HG03571 (cell line): ENCODE data around the gene C6orf89.

Experiments
- ATAC-seq: cut with Tn5 transposase; IDR thresholded peaks from one replicate; pipeline ENCODE4 v1.9.1; 2021; ENCODE audit not compliant: unreplicated experiment

The C6orf89 gene

DNA sequence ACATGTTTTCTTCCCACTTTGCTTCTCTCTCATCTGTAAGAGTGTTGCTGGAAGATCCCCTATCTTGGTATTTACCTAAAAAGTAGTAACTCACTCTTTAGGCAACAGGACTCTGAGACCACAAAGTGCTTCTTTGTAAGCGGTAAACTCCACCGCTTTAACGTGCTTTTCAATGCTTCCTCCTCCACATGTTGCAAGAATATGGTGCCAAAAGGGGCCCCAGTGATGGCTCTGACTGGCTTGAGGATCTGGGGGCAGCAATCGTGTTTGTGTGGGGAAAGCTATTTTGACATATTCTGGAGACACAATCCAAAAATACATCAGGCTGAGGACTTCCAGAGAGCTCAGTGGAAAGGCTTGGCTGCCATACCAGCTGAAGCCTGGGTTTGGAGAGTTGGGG lies 34.1 kb upstream of the C6orf89 start:
- ATAC-seq = no peak

DNA sequence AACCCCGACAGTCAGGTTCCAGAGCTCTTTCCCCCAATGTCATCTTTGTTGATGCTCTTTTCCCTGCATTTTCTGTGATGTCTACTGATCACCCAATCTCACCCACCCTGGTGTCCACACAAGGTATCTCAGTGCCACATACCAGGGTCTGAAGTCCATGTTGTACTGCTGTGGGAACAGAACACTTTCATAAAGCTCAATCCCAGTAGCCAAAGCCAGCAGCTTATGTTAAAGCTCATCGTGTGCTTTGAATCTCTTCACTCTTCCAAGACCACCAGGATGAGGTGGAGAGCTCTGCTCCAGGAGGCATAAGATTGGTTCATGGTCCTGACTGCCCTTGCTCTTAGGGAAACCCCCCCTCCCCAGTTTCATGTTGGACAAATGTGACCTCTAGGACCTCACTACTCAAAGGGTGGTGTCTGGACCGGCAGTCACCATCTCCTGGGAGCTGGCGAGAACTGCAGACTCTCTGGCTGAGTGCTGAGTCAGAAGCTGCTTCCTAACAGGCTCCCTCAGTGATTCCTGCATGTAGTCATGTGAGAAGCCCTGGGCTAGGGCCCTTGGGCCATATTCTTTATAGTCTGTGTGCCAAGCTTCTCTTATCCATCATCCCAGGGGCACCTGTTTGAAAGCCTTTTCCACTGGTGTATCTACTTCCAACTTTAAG lies 33.1 kb upstream of the C6orf89 start:
- ATAC-seq = no peak

DNA sequence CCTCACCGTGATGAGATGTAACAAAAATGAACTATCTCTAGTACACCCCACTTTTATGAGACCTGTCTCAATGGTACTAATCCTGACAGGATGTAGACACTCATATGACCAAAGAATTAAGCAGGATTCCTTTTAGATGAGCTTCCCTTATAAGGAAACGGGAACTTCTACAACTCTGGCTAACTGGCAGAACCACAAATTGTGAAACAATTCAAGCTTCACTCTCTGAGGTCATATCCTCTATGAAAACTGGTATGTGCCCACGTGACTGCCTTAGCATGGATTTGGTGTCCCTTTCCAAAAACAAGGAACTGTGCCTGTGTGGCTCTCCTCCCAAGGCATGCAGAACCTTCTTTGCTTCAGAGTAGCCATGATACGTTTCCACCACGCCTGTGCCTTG lies 32.4 kb upstream of the C6orf89 start:
- ATAC-seq = no peak

DNA sequence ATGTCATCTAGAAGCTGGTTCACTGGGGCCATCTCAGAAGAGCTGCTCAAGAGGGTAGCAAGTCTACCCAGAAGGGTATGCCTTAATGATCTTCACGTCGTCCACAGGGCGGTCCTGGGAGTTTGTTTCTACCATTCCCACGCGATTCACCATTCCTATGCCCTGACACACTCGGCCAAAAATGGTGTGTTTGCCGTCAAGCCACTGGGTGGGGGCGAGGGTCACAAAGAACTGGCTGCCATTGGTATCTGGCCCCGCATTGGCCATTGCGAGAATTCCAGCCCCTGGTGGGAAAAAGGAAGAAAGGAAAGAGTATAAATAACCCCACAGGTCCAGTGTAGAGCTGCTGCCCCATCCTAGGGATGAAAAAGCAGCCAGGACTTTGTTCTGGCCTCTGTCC lies 30.0 kb upstream of the C6orf89 start:
- ATAC-seq = no peak

DNA sequence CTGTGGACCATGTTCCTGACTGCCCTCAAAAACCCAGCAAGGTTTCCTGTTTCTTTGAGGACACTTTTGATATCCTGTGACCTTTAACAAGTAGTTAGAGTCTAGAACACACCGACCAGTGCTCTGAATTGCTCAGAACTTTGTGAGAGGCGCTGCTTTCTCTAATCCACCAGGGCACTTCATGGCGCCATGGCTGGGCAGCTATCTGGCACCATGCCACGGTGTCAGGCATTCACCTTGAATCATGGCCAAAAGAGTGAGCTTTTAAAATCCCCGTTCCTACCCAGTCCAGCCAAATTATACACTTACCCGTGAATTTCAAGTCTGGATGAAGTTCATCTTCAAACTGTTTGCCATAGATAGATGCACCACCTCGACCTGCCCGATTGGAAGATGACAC lies 29.5 kb upstream of the C6orf89 start:
- ATAC-seq = no peak

DNA sequence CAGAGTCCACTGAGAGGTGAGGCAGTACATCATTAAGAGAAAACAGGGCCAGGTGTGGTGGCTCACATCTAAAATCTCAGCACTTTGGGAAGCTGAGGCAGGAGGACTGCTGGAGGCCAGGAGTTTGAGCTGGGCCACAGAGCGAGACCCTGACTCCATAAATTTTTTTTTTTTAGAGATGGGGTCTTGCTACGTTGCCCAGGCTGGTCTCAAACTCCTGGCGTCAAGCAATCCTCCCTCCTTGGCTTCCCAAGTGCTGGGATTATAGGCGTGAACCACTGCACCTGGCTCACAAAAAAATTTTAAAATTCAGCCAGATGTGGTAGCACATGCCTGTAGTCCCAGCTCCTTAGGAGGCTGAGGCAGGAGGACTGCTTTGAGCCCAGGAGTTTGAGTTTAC lies 28.4 kb upstream of the C6orf89 start:
- no peak for ATAC-seq

DNA sequence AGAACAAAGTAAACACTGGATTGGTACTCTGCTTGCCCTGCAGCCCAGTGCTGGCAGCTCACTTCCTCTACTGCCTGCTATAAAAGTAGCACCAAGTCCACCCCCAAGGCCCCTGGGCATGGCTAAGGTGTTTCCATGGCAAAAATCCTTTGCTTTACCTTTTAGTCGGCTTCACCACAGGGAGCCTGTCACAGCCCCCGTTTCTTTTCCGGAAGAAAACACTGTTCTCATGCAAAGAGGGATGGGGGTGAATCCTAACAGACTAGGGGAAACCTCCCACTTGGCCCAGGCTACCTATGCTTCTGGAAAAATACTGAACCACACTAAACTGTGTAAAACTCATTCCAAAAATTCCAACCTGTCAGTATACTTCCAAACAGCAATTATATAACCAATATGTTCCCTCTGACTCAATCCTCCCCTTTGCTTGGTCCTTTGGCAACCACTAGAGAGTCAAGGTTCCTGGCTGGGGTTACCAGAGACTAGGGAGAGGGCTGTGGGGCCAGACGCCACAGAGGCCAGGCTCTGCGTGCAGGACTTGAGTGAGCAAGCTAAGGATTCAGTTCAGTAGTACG lies 27.3 kb upstream of the C6orf89 start:
- ATAC-seq = no peak

DNA sequence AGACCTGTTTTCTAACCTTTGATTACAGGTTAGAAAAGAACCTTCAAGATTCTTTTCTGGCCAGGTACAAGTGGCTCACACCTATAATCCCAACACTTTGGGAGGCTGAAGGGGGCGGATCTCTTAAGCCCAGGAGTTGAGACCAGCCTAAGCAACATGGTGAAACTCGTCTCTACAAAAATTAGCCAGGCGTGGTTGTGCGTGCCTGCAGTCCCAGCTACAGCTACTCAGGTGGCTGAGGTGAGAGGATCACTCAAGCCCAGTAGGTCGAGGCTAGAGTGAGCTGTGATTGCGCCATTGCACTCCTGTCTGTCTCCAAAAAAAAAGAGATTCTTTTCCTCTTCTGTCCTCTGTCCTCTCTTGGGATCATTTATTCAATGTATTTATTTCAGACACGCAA lies 25.6 kb upstream of the C6orf89 start:
- no peak for ATAC-seq

DNA sequence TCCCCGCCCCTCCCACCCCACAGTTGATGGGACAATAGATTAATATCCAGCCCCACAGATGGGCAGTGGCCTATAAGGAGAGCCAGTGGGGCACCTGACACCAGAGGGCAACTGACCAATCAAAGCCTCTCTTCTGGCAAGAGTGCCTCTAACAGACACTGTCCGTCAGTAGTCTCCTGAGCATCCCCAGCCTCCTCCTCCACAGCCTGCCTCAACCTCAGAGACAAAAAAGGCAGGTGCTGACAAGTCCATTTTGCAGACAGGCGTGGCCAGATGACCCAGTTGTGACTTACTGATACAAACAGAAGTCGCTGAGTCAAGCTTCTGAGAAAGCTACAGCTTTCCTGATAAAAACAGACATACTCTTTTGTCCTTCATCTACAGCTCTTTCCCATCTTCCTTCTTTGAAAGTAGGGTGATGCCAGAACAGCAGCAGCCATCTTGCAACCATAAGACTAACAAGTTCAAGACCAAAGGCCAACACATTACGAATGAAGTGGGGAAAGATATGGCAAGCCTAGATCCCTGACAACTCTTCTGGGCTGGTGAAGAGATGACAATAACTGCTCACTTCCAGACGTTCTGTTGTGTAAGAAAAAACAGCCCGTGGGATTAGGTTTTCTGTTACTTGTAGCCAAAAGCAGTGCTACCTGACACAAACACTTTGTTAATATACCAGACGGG lies 23.4 kb upstream of the C6orf89 start:
- no peak for ATAC-seq

DNA sequence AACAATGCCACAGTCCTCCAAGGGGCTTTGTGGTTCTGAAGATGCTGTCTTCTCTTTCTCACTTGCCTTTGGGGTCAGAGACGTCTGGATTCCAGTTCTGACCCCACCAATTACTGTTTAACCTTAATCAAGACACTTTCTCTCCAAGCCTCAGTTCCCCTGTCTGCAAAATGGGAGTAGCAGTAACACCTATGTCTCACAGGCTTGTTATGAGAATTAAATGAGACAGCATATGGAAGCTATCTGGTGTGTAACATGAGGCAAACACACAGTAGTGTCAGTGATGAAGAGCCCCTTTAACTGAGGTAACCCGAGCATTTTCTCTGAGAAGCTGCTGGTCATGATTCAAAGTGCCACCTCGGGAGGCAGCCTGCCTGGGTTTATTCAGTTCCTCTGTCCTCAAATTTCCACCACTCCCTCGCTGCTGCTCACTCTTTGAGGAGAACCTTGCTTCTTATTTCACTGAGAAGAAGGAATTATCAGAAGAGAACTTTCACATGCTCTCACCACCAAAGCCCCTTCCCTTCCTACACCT lies 22.8 kb upstream of the C6orf89 start:
- no peak for ATAC-seq

DNA sequence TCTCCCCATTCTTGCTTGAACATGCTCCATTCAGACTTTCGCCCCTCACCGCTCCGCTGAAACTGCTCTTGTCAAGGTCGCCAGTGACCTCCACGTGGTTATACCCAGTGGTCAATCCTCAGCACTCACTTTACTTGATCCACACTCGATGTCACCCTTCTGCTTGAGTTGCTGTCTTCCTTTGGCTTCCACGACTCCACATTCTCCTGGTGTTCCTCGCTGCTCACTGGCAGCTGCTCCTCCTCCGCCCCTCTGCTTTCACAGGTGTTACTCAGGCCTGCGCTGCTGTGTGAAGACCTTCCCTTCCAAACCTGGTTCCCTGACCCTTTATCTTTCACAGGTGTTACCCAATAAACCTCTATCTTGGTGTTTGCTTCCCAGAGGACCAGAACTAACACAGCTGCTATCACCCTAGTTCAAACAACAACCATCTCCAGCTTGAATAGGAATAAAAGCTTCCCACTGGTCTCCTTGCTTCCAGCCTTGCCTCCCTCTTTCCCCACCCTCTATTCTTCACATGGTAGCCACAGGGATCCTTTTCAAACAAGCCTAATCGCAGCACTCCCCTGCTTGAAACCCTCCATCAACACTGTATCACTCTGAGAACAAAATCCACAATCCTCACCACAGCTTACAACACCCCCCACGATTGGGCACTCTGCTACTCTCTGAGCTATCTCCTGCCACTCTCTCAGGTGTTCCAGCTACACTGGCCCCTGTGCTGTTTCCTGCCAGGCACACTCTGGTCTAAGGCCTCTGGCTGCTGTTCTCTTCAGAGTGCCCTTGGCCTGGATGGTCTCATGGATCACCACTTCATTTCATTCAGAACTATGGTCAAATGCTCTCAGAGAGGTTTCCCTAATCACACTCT lies 21.8 kb upstream of the C6orf89 start:
- ATAC-seq = no peak

DNA sequence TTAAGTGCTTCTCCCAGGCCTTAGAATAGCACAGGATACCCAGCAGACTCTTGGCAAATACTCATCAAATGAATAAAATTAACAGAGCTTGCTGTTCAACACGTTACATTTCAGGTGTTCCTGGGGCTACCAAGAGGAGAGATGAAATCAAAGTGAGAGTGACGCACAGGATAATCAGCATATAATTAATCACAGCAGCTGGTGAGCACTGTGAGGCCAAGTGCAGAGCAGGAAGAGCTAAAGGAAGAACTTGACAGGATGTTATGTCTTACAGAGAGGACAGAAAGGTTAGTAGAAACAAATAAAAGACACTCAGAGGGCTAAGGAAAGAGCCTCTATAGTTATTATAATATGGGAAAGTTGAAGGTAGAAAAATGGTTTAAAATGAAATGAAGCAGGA lies 19.9 kb upstream of the C6orf89 start:
- ATAC-seq = no peak

DNA sequence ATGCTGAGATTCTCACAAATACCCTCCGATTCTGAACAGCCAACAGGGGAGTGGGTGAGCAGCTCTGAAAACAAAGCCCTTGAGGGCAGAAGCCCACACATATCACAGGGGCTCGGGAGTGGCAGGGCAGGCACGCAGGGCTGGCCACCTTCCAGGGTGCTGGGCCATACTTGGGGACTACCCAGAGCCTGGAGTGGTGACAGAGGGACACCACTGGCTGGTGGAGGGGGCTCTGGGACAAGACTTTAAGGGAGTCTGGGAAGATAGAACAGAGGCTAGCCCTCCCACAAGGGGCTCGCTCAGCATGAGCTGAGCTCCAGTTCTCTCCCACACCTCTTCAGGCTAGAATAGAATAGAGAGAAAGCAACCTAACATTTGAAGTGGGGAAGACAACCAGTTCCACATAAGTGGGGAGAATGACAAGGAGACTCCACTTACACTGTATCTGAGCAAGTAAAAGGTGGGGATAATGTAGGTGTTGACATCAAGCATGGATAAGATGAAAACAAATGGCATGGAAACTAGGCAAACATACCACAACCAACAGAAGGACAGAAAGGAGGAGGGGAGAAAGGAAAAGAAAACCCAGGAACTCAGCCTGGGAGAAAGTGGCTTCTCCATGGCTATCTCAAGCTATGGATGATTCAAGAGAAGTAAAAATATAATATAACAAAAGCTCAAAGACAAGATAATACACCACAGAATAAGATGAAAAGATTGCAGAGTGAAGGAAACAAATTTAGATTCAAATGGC lies 18.1 kb upstream of the C6orf89 start:
- no peak for ATAC-seq

DNA sequence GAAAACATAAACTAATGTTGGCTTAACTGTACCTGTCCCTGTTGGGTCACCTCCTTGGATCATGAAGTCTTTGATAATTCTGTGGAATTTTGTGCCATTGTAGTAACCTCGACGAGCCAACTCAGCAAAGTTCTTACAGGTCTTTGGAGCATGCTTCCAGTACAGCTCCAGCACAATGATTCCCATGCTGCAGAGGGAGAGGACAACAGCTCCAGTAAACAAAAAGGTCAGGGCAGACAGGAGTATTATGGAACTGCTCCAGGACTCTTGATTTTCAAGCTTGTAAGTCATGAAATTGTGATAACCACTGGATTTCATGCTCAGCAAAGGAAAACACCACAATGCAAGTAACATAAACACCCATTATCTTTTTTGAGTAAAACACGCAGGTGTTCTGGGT lies 14.1 kb upstream of the C6orf89 start:
- no peak for ATAC-seq

DNA sequence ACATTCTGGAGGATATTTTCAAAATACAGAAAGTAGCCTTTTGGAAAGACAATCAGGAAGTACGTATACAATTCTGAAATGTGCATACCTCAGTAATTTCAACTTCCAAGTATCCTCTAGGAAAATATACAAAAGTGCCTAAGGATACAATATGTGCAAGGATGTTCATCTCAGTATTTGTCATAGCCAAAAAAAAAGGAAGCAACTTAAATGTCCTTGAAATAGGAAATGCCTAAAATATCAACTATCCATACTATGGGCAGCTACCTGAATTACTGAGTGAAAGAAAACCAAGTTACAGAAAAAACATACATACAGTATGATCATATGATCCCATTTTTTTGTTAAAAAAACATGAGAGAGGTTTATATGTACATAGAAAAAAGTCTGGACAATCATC lies 12.6 kb upstream of the C6orf89 start:
- no peak for ATAC-seq

DNA sequence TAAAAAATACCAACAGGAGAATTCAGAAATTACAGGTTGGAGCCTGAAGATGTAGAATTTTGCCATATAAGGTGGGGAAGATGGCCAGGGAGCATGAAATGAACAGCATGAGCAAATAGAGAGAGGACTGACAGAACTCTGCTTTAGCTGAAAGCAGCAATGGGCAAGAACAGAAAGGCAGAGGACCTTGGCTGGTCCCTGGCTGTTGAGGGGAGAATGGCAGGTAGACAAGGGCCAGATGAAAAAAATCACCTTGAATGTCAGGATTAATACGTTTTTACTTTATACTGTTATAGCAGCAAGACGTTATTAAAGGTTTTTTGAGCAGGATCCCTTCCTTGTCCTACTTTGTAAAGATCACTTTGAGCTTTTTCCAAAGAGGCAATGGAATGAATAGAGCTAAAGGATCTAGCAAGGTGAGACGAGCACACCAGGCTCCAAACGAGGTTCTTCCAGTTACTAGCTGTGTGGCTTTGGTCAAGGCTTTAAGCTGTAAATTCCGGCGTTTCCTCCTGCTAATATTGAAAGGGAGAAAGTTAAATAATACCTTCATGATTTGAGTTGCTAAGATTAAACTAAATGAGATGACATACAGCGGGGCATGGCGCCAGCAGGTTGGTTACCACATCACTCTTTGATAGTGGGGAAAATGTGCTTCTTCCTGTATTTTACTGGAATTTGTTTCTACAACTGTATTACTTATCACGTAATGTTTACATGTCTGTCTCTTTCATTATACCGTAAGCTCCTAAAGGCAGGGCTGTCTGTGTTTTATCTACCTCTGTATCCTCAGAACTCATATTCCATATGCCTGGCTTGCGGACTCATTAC lies 11.9 kb upstream of the C6orf89 start:
- ATAC-seq = no peak

DNA sequence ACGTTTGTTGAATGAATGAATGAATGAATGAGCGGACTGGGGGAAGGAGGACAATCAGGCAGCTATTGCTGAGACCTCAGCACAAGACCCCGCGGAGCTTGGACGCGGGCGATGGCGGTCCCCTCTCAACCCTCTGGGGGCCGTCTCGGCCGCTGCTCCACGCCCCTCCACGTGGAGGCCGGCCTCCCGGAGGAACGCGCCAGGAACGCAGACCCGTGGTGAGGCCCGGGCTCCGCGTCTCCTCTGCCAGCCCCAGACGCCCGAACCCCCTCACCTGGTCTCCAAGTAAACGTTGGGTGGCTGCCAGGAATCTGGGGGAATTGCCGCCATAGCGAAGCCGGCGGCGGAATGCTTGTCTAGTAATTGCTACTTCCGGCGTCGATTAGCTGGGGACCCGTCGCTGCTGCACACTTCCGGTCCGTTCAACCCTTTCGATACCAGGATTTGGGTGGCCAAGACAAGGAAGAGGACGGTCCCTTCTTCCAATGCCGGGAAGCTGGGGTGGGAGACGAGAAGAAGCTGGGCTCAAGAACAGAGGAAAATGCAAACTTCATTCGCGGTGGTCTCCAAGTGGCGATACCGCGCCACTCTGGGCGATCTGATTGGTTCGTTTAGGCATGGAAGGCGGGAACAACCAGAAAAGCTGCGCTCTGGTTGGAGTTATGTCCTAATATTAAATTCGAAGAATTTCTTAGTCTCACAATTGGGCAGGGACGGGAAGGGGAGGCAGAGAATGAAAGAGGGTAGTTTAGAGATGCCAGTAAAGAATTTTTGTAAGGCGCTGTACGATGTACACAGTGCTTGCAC lies 11.1 kb upstream of the C6orf89 start, which contains the start of gene PPIL1:
Gene PPIL1 (minus strand): TSS at position 361 of the 807 bp plus-strand sequence. CDS start 31 bp downstream, at position 330.
- ATAC-seq = peak; percentile 75

DNA sequence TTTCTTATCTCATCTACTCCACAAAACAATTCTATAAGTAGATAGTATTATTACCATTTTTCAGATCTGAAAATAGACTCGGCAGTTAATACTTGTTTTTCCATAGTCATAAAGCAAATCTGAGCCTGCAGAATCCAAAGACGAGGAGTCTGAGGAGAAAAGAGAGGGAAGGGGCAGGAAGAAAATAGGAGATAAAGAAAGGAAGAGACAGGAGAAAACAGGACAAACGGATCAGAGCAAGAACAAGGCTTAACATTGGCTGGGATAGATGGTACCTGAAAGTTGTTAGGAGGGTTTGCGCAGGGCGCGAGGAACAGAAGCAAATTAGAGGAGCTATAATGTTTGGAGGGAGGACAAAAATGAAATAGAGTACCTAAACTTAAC lies 10.5 kb upstream of the C6orf89 start:
- no peak for ATAC-seq

DNA sequence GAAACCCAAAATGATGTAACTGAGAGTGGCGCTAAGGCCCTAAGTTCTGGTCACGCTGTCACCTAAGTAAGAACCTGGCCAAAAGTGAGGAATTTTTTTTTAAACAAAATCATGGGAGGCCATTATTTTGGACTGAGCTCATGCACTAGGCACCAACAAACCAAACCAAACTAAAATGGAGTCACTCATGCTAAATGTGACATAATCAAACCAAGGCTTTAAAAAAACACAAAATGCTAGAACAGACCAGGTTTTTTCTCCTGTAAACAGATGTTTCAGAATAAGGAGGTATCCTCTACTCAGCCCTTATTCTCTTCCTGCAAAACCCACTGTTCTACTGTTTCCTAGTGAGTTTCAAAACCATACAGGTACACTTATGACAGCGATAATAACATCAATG lies 1.1 kb upstream of the C6orf89 start:
- ATAC-seq = no peak
